HEK293 (cell line): ENCODE measurements around the gene RFC1.

Source experiments
- CTCF ChIA-PET: fragments of 350-600 bp; formaldehyde crosslinking; extraction: SDS; loops from one replicate; lab custom pipeline; 2021; ENCODE audit warnings: antibody characterized with exemption; lab: Yijun Ruan, JAX
- POLR2A ChIA-PET: fragments of 300-600 bp; formaldehyde crosslinking; extraction: SDS; loops from one replicate; lab custom pipeline; 2020; ENCODE audit warnings: antibody characterized with exemption, inconsistent platforms; lab: Yijun Ruan, JAX
- H3K27ac ChIP-seq: fragments of 200-500 bp; sonication (Bioruptor generic); 2 replicates; pipeline ENCODE4 v1.5.1; 2014; ENCODE audit warnings: low read depth, low read length, control low read depth, inconsistent platforms; ENCODE audit errors: extremely low read depth
- H3K36me3 ChIP-seq, 2 experiments: fragments of 200-500 bp in 1 of 2; sonication (Bioruptor generic) in 1 of 2; 1 replicate in 1 of 2; 2 replicates in 1 of 2; pipeline ENCODE4 v1.5.1; 2014 to 2017; ENCODE audit warnings: inconsistent platforms in 2 of 2, low read length in 2 of 2; ENCODE audit not compliant: control insufficient read depth in 2 of 2, insufficient read depth in 1 of 2
- H3K4me1 ChIP-seq: fragments of 200-500 bp; sonication (Bioruptor generic); 2 replicates; pipeline ENCODE4 v1.5.1; 2014; ENCODE audit warnings: mild to moderate bottlenecking, low read length, inconsistent platforms; ENCODE audit not compliant: control insufficient read depth, insufficient read depth
- H3K4me3 ChIP-seq: 2 replicates; pipeline ENCODE4 v1.5.1; 2011; ENCODE audit warnings: low read depth, mild to moderate bottlenecking, control low read depth, low read length, moderate library complexity
- H3K9me3 ChIP-seq: fragments of 200-500 bp; sonication (Bioruptor generic); 2 replicates; pipeline ENCODE4 v1.5.1; 2014; ENCODE audit warnings: low read depth, low read length, inconsistent platforms; ENCODE audit not compliant: control insufficient read depth, insufficient read depth
- AEBP2 ChIP-seq: fragments of 450-650 bp; formaldehyde crosslinking; IDR thresholded peaks from 2 replicates; pipeline ENCODE4 v1.5.1; 2016; ENCODE audit warnings: missing biosample characterization, missing genetic modification characterization, borderline replicate concordance
- PATZ1 ChIP-seq: fragments of 450-650 bp; formaldehyde crosslinking; IDR thresholded peaks from 2 replicates; pipeline ENCODE4 v1.5.1; 2016; ENCODE audit warnings: missing biosample characterization, missing genetic modification characterization
- SETDB1 ChIP-seq: IDR thresholded peaks from one replicate; pipeline ENCODE4 v1.6.1; 2017; ENCODE audit warnings: mild to moderate bottlenecking, low read length, moderate library complexity, mixed read lengths; ENCODE audit not compliant: insufficient read length
- TSHZ1 ChIP-seq: fragments of 450-650 bp; formaldehyde crosslinking; IDR thresholded peaks from 2 replicates; pipeline ENCODE4 v1.5.1; 2016; ENCODE audit warnings: missing biosample characterization, missing genetic modification characterization, borderline replicate concordance
- YY2 ChIP-seq: fragments of 450-650 bp; formaldehyde crosslinking; IDR thresholded peaks from 2 replicates; pipeline ENCODE4 v1.5.1; 2016; ENCODE audit warnings: missing biosample characterization, missing genetic modification characterization
- ZBTB7A ChIP-seq: fragments of 450-650 bp; formaldehyde crosslinking; IDR thresholded peaks from 2 replicates; pipeline ENCODE4 v1.5.1; 2016; ENCODE audit warnings: low read depth, missing biosample characterization, missing genetic modification characterization
- ZEB2 ChIP-seq: fragments of 450-650 bp; formaldehyde crosslinking; IDR thresholded peaks from 2 replicates; pipeline ENCODE4 v1.5.1; 2016; ENCODE audit warnings: missing biosample characterization, missing genetic modification characterization
- ZFP41 ChIP-seq: fragments of 450-650 bp; formaldehyde crosslinking; IDR thresholded peaks from 2 replicates; pipeline ENCODE4 v1.5.1; 2016; ENCODE audit warnings: missing biosample characterization, missing genetic modification characterization, borderline replicate concordance
- ZNF214 ChIP-seq: fragments of 450-650 bp; formaldehyde crosslinking; IDR thresholded peaks from 2 replicates; pipeline ENCODE4 v1.5.1; 2017; ENCODE audit warnings: missing biosample characterization, mild to moderate bottlenecking, missing genetic modification characterization, borderline replicate concordance
- ZNF292 ChIP-seq: fragments of 450-650 bp; formaldehyde crosslinking; IDR thresholded peaks from 2 replicates; pipeline ENCODE4 v1.5.1; 2016; ENCODE audit warnings: low read depth, missing biosample characterization, missing genetic modification characterization, borderline replicate concordance
- ZNF302 ChIP-seq: fragments of 450-650 bp; formaldehyde crosslinking; IDR thresholded peaks from 2 replicates; pipeline ENCODE4 v1.5.1; 2016; ENCODE audit warnings: missing biosample characterization, missing genetic modification characterization, low read depth
- ZNF311 ChIP-seq: fragments of 450-650 bp; formaldehyde crosslinking; IDR thresholded peaks from 2 replicates; pipeline ENCODE4 v1.5.1; 2017; ENCODE audit warnings: missing biosample characterization, missing genetic modification characterization, borderline replicate concordance
- ZNF510 ChIP-seq: fragments of 450-650 bp; formaldehyde crosslinking; IDR thresholded peaks from 2 replicates; pipeline ENCODE4 v1.5.1; 2018; ENCODE audit warnings: mild to moderate bottlenecking, missing genetic modification characterization, missing biosample characterization; ENCODE audit not compliant: insufficient replicate concordance
- ZNF530 ChIP-seq: fragments of 450-650 bp; formaldehyde crosslinking; IDR thresholded peaks from 2 replicates; pipeline ENCODE4 v1.5.1; 2016; ENCODE audit warnings: low read depth, missing biosample characterization, missing genetic modification characterization
- ZNF704 ChIP-seq: fragments of 450-650 bp; formaldehyde crosslinking; IDR thresholded peaks from 2 replicates; pipeline ENCODE4 v1.5.1; 2016; ENCODE audit warnings: missing biosample characterization, missing genetic modification characterization
- ZXDB ChIP-seq: fragments of 450-650 bp; formaldehyde crosslinking; IDR thresholded peaks from 2 replicates; pipeline ENCODE4 v1.5.1; 2016; ENCODE audit warnings: missing biosample characterization, missing genetic modification characterization

Gene RFC1

GRCh38 chr4:39319676-39320075 lies 46.5 kb downstream of the RFC1 start:
- ChIA-PET CTCF (no interaction called here), POLR2A (no interaction called here)
- H3K27ac ChIP-seq = no peak overlapping the region
- peaks cover 0 to 78% of the 10 kb centered on the region in 2 experiments for H3K36me3 ChIP-seq
- TF ChIP-seq SETDB1 = no peak
- no peak for TF ChIP-seq ZNF214
- TF ChIP-seq ZXDB (tag by site-specific recombination) = no peak
- no peak for TF ChIP-seq ZEB2 (tag by site-specific recombination)
- TF ChIP-seq AEBP2 (tag by site-specific recombination) = no peak
- TF ChIP-seq PATZ1 = no peak
- no peak for TF ChIP-seq ZFP41
- TF ChIP-seq ZNF704 (tag by site-specific recombination) = no peak
- no peak for TF ChIP-seq ZNF510 (tag by site-specific recombination)
- no peak for TF ChIP-seq TSHZ1
- TF ChIP-seq ZNF302 (tag by site-specific recombination) = no peak
- TF ChIP-seq ZNF311 (tag by site-specific recombination) = no peak
- no peak for TF ChIP-seq ZNF530
- H3K9me3 ChIP-seq = no peaks in the 10 kb centered on the region
- no peaks in the 10 kb centered on the region for H3K4me1 ChIP-seq
- H3K4me3 ChIP-seq = no peak overlapping the region

- Histone ChIP-seq H3K36me3 (peaks cover 8 to 95% of the 10 kb centered on the region in 2 experiments; a peak in 2 of 3 replicates), H3K27ac (no peak overlapping the region), H3K9me3 (no peaks in the 10 kb centered on the region), H3K4me3 (no peak overlapping the region), H3K4me1 (no peaks in the 10 kb centered on the region)
- ChIA-PET POLR2A (no interaction called here), CTCF (no interaction called here)
- TF ChIP-seq ZBTB7A (tag by site-specific recombination) = no peak
Observed at GRCh38 chr4:39312816-39313215, 53.3 kb downstream of the RFC1 start.

- no peak overlapping the region for H3K4me3 ChIP-seq
- POLR2A ChIA-PET = no interaction called here
- TF ChIP-seq ZNF292 (tag by site-specific recombination) (no peak), YY2 (no peak)
- TF ChIP-seq, all 188 proteins: peak for 0
- CTCF ChIA-PET = no interaction called here
- no peaks in the 10 kb centered on the region for H3K4me1 ChIP-seq
- no peak overlapping the region for H3K27ac ChIP-seq
- no peaks in the 10 kb centered on the region for H3K9me3 ChIP-seq
- H3K36me3 ChIP-seq = peaks cover 8 to 89% of the 10 kb centered on the region in 2 experiments; a peak in 2 of 3 replicates
Observed at GRCh38 chr4:39308611-39309010, 57.6 kb downstream of the RFC1 start.
